ENCODE data around the gene ZNF296. TPM values are rescaled to one million over a fixed set of nuclear protein-coding genes. Genes with fewer than 3 reads are reported as not detected.
A peak's percentile ranks its signal among the peaks of the same experiment; 100 is the strongest.

The ZNF296 gene
- total RNA-seq, 1 donor from 2014 or later: 0.53 TPM

DNA sequence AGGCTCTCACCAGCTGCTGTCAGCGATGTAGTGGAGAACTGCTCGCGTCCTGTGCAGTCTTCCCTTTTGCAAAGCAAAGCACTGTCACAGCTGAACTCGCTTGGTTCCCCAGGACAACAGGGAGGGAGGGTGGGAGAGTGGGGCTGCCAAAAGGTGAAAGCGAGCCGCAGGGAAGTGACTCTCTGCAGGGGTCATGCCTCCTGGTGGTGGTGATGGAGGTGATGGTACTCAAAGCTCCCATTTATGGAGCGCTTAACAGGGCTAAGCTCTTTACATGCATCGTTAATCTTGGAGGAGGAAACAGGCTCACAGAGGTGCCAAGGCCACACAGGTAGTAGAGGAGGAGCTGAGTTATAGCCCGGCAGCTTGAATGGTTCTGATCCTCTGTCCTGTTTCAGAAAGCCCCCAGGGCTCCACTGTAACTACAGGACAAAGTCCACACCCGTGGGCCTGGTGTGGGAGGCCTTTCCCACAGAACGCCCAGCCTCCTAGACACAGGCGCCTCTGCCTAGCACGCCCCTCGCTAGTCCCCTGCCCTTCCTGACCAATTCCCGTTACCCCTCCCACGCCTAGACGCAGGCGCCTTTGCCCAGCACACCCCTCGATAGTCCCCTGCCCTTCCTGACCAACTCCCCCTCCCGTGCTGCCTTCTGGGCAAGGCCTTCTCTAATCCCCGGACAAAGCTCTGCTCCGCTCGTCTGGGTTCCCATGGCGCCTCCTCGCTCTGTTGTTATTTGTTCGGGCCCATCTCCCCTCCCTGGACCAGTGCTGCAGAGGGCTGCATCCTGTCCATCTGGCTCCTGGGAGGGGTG, 27.4 kb upstream of the ZNF296 start:
- DNase-seq (ENCODE audit: extremely low read depth, low read depth, low spot score): no peak

DNA sequence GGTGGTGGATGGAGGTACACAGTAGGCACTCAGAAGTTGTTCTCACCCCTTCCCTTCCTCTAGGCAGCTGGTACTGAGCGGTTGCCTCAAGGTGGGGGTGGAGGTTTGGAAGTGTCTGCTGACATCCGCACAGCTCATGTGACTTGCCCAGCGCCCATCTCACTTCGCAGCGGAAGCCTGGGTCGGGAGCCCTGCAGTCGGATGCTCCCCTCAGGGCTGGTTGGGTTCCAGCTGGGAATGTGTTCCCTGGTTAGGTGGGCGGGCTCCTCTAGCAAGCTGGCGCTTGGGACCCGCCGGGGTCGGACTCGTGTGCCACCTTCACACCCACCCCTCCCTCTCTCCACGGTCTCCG, 26.9 kb upstream of the ZNF296 start:
- no peak for DNase-seq (ENCODE audit: extremely low read depth, low read depth, low spot score)

DNA sequence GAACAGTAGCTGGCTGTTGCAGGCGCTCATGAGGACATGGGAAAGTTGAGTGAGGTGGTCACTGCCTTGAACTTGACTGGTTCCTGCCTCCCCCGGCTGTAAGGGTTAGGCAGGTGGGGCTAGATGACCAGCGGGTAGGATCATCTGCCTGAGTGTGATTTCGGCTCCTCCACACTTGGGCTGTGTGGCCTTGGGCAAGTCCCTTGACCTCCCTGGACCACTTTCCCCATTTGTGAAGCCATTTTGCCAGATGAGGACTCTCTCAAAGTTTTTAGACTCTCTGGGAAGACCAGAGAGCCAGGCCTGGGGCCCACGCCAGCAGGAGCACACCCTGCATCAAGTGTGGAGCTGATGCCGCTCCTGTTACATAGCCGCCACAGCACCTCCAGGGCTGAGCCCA, 26.2 kb upstream of the ZNF296 start:
- DNase-seq (ENCODE audit: extremely low read depth, low read depth, low spot score): no peak

DNA sequence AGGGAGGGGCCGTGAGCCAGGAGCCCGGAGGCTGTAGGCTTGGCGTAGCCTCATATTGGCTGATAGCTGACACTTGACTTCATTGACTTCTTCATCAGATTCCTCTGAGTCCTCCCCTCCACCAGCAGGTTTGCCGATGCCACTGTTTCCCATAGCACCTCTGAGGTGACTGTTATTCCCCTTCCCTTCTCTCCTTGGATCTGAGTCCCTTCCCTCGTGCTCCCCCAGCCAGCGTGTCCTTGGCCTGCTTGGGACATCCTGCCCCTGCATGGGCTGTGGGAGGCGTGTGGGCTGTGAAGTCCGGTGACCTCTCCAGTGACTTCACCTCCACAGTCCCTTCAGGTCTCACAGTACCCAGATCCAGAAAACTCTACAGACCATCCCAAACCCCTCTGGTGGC, 25.5 kb upstream of the ZNF296 start:
- DNase-seq (ENCODE audit: extremely low read depth, low read depth, low spot score): no peak

DNA sequence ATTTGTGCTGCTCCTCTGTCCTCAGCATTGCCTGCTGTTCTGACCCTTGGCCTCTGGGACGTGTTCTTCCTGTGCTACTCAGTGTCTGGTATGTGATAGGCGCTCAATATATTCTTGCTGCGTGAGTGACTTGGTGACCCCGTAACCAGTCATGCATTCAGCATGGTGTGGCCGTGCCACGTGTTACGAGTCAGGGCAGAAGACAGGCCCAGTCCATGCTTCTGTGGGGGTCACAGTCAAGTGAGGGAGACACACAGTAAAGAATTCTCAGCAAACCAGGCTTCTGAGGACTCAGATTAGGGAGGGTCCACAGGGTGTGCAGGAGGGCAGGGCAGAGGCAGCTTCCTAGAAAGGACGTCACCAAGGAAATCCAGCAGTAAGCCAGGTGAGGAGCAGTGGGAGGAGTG, 24.6 kb upstream of the ZNF296 start:
- DNase-seq (ENCODE audit: extremely low read depth, low read depth, low spot score): no peak

DNA sequence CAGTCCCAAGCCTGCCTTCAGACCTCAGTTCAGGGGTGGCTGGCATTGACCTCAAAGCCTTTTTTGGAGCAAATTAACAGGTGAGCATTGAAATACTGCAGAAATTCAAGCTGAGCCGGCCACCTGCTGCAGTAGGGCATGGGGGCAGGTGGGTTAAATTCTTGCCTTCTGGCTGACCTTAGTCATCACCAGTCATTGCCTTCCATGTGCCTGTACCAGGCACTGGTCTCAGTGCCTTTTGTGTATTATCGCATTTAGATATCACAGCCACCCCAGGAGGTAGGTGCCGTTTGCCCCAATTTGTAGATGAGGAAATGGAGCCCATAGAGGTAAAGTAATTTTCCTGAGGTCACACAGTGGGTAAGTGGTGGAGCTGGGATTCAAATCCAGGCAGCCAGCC, 23.9 kb upstream of the ZNF296 start:
- DNase-seq (ENCODE audit: extremely low read depth, low read depth, low spot score): no peak

DNA sequence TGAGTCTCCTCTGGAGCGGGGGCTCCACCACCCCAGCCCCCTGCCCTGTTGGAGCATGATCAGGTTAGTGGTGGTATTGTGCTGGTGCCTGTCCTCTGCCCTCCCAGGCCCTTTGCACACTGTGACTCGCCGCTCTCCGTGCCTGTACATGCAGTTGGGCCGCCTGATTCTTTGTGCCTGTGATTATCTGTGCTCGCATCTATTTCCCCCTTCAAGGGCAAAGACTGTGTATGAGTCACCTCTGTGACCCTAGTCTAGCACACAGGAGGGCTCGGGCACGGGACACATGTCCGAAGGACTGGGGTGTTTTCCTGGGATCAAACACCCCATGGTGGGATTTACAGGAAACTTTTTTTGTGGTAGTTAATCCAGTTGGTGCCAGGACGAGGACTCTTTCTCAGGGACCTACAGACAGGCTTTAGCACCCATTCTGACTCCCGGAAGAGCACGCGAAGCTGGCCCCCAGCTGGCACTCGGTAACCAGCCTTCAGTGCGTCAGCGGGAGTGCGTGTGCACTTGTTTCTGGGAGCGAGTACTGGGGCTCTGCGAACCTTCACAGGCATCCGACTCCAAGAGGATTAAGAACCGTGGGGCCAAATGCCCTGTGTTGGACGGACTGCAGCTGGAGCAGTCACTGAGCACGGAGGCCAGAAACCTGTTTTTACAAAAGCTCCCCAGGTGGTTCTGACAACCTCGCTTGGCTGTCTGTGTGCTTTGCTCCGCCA, 23.4 kb upstream of the ZNF296 start:
- DNase-seq (ENCODE audit: extremely low read depth, low read depth, low spot score): no peak

DNA sequence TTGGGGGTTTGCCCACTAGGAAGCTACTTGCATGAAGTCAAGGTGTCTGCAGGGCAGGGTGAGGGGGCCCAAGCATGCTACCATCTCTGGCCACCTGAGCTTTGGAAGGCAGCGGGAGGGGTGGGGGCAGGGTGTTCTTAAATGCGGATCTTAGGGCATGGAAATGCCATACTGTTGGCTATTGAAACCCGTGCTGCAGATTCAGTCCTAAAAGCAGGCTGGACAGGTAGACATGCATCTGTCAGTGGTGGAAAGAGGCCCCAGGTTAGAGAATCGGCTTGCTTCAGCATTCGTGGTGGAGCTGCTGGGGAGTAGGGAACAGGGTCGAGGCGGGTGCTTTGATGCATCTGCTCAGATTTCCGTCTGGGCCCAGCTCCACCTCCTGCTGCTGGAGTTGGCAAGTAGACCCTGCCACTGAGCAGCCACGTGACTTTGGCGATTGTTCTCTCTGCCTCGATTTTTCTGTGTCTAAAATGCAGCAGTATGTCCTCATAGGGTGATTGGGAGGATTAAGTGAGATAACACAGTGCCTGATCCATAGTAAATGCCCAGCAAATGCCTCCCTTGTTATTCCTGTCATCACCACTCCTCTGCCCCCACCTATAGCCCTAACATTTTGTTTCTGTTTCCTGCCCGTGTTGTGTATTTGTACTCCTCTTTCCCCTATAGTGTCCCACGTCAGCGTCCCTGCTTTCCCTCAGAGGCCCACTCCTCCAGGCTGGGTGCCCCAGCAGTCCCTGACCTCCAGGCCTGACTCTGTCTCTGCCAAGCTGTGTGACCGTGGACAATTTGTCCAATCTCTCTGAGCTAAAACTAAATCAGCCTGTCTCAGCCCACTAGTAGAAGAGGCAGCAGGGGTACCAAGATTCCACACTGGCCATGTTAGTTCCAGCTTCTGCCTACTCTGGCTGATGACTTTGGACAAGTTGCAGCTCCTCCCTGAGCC, 22.5 kb upstream of the ZNF296 start:
- no peak for DNase-seq (ENCODE audit: extremely low read depth, low read depth, low spot score)

DNA sequence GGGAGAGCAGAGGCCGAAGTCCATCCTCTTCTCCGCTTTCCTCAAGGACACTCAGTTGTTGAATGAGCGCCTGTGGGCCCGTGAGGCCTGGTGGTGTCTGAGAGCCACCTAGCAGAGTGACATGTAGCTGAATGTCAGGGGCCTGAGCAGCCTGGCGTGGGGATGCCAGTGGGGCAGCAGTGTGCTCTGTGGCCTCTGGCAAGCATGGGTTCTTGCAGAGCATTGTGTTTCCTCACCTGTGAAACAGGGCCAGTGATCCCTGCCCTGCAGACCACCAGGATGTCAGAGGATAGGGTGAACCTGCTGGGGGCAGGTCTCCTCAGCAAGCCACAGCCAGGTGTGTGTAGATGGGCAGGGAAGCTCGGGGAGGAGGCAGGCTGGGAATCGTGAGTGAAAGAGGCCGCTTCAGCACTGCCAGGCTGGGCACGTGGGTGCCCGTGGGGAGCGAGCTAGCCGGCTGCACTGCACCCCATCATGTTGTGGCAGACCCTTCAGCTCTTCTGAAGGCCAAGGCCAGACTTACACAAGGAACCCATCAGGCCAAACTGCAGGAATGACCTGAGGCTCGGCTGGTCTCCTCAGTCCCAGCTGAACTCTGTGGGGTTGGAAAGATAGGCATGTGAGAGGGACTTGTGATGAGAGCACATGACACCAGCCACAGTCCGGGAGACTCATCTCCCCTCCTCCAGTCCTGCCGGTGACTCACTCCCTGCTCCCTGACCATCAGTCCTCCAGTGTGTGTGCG, 21.7 kb upstream of the ZNF296 start:
- no peak for DNase-seq (ENCODE audit: extremely low read depth, low read depth, low spot score)

DNA sequence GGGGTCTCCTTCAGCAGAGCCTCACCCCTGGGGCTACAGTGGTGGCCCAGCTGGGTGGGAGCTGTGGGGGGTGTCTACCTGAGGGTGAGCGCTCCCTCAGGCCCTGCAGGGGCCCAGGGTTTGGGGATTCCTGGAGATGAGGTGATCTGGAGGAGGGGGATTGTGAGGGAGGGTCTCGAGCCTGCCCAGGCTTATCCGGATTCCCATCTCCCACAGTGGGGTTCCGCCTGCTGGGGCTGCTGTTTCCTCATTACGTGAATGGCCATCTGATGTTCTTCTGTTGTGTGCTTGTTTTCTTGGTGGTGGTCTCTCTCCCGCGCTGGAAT, 21.1 kb upstream of the ZNF296 start:
- no peak for DNase-seq (ENCODE audit: extremely low read depth, low read depth, low spot score)

DNA sequence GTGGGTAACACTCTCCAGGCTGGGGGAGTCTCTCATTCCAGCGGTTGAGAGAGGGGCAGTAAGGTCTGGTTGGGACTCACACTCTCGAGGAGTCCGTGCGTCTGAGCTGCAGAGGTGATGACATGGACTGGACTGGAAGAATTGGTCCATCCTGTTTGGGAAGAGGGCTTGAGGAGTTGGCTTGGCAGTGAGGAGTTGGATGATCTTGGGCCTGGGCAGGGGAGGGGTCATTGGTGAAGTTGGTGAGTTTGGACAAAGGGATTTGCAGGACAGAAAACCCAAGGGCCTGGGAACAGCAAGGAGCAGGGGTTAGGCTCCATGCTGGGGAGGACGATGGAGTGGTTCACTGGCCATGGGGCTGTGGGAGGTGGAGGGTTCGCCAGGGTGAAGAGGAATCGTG, 20.4 kb upstream of the ZNF296 start:
- no peak for DNase-seq (ENCODE audit: extremely low read depth, low read depth, low spot score)

DNA sequence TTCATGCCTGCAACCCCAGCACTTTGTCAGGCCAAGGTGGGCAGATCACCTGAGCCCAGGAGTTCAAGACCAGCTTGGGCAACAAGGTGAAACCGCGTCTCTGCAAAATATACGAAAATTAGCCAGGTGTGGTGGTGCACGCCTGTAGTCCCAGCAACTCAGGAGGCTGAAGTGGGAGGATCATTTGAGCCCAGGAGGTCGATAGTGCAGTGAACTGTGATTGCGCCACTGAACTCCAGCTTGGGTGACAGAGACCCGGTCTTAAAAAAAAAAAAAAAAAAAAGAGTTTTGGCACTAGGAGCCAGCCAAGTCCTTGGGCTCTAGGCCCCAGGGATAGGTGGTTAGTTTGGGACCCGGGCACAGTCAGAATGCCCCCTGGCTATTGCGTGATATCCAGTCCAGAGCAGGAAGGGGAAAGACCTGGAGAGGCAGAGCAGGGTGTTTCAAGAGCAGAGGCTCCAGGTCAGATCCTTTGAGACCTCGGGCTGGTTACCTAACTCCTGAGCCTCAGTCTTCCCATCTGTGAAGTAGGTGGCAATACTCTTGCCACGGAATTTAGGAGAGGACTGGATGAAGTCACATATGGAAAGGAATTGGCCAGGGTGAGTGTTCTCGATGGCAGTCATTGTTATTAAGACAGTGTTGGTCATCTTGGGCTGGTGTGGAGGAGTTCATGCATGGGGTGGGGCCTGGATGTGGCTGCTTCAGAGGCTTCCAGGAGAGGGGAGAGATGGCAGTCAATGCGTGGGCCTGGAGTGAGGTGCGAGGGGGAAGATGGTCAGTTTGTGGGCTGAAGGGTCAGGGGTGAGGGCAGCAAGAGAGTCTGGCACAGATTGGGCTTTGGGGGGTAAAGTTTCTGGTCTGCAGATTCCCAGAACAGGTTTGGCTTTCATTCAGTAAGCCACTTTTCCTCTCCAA, 19.5 kb upstream of the ZNF296 start:
- DNase-seq (ENCODE audit: extremely low read depth, low read depth, low spot score): no peak

DNA sequence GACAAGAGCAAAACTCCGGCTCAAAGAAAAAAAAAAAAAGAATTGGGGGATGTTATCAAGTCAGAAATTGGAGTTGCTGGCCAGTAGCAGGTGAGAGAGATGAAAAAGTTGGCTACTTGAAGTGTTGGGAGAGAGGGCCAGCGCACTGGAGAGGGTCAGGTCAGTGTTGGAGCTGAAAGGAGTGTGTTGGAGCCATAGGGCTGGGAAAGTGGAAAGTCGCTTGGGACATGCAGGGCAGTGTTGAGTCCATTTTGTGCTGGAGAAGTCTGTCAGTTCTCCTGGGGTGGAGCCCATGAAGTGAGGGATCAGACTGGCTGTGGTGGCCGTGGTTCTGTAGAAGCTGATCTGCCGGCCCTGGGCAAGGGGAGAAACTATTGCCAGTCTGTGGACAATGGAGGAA, 18.4 kb upstream of the ZNF296 start:
- no peak for DNase-seq (ENCODE audit: extremely low read depth, low read depth, low spot score)

DNA sequence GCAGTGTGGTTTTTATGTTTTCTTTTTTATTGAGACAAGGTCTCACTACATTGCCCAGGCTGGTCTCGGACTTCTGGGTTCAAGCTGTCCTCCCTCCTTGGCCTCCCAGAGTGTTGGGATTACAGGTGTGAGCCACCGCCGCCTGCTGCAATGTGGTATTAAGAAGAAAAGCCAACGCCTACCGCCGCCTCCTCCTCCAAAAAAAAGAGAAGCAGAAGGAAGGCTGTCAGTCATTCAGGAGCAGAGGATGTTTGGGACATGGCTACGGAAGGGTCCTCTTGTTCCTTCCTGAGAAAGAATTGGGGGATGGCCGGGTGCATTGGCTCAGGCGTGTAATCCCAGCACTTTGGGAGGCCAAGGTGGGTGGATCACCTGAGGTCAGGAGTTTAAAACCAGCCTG, 17.9 kb upstream of the ZNF296 start:
- no peak for DNase-seq (ENCODE audit: extremely low read depth, low read depth, low spot score)

DNA sequence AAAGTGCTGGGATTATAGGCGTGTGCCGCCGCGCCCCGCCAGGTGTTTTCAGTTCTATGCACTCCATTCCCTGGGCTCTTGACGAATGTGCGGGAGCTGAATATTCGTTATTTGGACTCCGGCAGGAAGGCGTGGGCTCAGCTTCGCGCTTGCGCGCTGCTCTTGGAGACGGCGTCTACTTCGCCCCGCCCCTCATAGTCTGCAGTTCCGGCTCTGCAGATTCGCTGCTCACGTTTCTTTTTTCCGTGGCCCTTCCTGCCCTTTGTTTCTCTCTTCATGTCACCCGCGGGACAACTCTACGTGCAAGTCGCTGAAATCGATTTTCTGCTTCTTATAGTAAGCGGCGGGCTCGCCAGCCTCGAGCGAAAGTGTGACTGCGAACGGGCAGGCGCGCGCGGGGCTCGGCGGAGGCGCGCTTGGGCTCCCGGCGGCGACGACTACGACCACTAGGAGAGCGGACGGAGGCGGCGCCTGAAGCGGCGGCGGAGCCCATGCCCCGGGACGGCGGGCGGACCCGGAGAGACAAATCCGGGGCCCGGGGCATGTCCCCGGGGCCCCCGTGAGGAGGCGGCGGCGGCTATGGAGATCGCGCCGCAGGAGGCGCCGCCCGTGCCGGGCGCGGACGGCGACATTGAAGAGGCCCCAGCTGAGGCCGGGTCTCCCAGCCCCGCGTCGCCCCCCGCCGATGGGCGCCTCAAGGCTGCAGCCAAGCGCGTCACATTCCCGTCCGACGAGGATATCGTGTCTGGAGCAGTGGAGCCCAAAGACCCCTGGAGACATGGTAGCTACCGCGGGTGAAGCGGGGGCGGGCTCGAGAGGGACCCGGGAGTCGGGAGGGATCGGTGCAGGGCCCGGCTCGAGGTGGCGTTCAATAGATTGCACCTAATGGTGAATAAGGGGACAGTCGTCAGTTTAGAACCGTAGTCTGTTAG, 16.7 kb upstream of the ZNF296 start, which contains the start of gene PPP1R37:
Gene PPP1R37 (plus strand): TSS at position 433 of the 932 bp plus-strand sequence. CDS start 147 bp downstream, at position 580.
- DNase-seq (ENCODE audit: extremely low read depth, low read depth, low spot score): peak; percentile 91

DNA sequence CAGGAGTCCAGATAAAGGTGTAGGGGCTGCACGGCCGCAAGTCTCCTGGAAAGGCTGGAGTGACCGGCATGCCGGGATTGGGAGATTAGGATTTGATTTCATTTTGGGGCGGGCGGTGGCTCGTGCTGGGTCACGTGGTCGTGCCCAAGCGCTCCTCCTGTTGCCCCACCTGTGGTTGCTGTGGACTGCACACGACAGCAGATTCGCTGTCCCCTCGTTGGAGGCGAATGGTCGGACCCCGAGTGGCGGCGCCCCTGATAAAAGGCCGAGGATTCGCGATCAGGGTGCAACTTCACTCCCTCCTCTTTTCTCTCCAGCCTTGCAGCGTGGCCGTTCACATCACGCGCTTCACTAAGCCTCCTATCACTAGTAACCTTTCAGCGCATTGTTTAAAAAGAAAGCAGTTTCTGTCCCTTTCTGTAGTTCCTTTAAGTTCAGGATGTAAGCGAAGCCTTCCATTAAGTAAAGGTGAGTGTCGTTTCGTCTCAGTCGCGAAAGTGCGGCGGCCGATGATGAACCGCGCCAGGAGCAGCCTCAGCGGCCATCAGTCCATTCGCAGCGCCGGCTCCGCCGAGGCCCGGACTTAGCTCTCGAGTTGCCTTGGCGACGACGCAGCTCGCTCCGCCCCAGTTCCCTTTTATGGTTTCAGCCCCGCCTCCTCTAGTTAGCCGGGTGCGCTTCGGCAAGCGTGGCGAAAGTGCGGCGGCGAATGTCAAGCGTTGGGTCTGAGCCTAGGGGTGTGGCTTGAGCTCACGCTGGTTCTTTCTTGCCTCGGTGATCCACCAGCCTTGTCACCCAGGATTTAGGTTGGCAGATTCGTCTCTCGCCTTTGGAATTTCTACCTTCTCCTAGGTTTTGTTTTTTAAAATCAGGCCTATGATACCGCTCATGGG, 15.0 kb upstream of the ZNF296 start:
- peak; percentile 94 for DNase-seq (ENCODE audit: extremely low read depth, low read depth, low spot score)

DNA sequence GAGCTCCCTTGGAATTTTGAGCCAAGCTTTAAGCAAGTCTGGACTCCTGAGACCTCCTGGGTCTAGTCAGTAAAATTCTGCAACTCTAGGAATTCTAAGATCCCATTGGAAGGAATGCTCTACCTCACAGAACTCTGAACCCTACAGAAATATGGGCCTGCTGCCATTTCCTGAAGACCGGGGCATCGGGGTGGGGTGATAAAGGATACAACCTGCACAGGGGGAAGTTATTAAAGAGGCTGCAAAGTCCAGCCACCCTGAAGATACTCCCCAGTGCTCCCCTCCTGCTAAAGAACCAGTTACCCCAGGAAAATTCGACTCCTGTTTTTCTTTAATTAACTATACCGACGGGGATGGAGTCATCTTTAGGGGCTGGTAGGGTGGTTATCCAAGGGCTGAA, 14.3 kb upstream of the ZNF296 start:
- DNase-seq (ENCODE audit: extremely low read depth, low read depth, low spot score): no peak

DNA sequence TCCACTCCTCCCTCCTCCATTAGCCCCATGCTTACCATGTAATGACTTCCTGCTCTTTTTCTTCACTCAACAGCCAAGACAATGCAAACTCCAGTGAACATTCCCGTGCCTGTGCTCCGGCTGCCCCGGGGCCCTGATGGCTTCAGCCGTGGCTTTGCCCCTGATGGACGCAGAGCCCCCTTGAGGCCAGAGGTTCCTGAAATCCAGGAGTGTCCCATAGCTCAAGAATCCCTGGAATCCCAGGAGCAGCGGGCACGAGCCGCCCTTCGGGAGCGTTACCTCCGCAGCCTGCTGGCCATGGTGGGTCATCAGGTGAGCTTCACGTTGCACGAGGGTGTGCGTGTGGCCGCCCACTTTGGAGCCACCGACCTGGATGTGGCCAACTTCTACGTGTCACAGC, 13.8 kb upstream of the ZNF296 start:
- DNase-seq (ENCODE audit: extremely low read depth, low read depth, low spot score): no peak

Data from glomerular endothelial cell (primary cell).